ENCODE data around the gene IL17B.

- TF ChIP-seq GATA3 (IDR thresholded peaks at IDR 0.05; ENCODE audit: low read depth, low read length) (no peak), GATA2 (IDR thresholded peaks at IDR 0.05; ENCODE audit: low read depth, low read length) (no peak)
These were observed 25.9 kb upstream of the IL17B start for GRCh38 chr5:149404746-149405549.
